Stimulated activated CD8-positive, alpha-beta memory T cell treated with anti-CD3 and anti-CD28 coated beads, Interleukin-15, amount 100 ng/mL, for 24 hours (primary cell): Measurements from ENCODE around the gene CAMK1.

Source experiments
- DNase-seq: peaks from one replicate; pipeline ENCODE4 v3.0.0-alpha.2; 2020; ENCODE audit warnings: low read depth

The CAMK1 gene

GRCh38 chr3:9769426-9770275, at the start of gene CAMK1:
Gene CAMK1 (minus strand): TSS chr3:9769947. CDS start chr3:9767749, 2,198 bp downstream.
- DNase-seq, result no peak

GRCh38 chr3:9818666-9819335, 49.1 kb upstream of the CAMK1 start:
- DNase-seq, result no peak

- no peak for DNase-seq
Observed at GRCh38 chr3:9817436-9817835, 47.7 kb upstream of the CAMK1 start.

GRCh38 chr3:9815986-9816385, 46.2 kb upstream of the CAMK1 start:
- DNase-seq, result no peak

- DNase-seq, result no peak
Observed at GRCh38 chr3:9812870-9813483, 43.2 kb upstream of the CAMK1 start.

GRCh38 chr3:9810846-9811245, 41.1 kb upstream of the CAMK1 start:
- DNase-seq, result no peak

GRCh38 chr3:9810433-9810770, 40.7 kb upstream of the CAMK1 start:
- DNase-seq, result no peak

GRCh38 chr3:9809615-9810432, 40.1 kb upstream of the CAMK1 start, which contains the start of gene TTLL3:
Gene TTLL3 (plus strand): TSS chr3:9810262. CDS start chr3:9810662, 400 bp downstream.
- no peak for DNase-seq

- DNase-seq, result no peak
Observed at GRCh38 chr3:9809239-9809614, 39.5 kb upstream of the CAMK1 start.

GRCh38 chr3:9808345-9809037, 38.7 kb upstream of the CAMK1 start:
- DNase-seq, result no peak

- no peak for DNase-seq
Observed at GRCh38 chr3:9807981-9808344, 38.2 kb upstream of the CAMK1 start.

GRCh38 chr3:9806688-9807589, 37.2 kb upstream of the CAMK1 start:
- DNase-seq, result no peak

GRCh38 chr3:9806137-9806536, 36.4 kb upstream of the CAMK1 start:
- no peak for DNase-seq

- no peak for DNase-seq
Observed at GRCh38 chr3:9804996-9805395, 35.2 kb upstream of the CAMK1 start.

GRCh38 chr3:9803494-9803893, 33.7 kb upstream of the CAMK1 start:
- no peak for DNase-seq

GRCh38 chr3:9800529-9800928, 30.8 kb upstream of the CAMK1 start:
- DNase-seq, result no peak

- DNase-seq, result no peak
Observed at GRCh38 chr3:9797196-9797945, 27.6 kb upstream of the CAMK1 start.

GRCh38 chr3:9795207-9795606, 25.5 kb upstream of the CAMK1 start:
- no peak for DNase-seq

GRCh38 chr3:9794400-9794799, 24.7 kb upstream of the CAMK1 start:
- DNase-seq, result no peak
